CD1c-positive myeloid dendritic cell (primary cell): ENCODE data around the gene EP300.
A peak's percentile ranks its signal among the peaks of the same experiment; 100 is the strongest.

Experiments
- DNase-seq: peaks from one replicate; pipeline ENCODE4 v3.0.0-alpha.2; 2016; ENCODE audit errors: extremely low spot score

The EP300 gene

DNA sequence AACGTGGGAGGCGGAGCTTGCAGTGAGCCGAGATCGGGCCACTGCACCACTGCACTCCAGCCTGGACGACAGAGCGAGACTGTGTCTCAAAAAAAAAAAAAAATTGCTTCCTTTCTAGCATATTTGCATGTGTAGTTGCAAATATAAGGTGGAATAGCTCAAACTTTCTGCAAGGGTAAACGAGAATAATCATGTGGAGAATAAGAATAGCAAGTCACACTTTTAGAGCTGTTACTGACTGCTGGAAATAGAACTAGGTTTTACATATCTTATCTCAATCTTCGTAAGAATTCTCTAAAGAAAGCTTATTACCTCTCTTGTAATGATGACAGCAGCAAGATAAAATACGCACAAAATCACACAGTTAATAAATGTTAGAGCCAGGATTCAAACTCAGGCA is 114.3 kb downstream of the EP300 start:
- DNase-seq, result no peak

DNA sequence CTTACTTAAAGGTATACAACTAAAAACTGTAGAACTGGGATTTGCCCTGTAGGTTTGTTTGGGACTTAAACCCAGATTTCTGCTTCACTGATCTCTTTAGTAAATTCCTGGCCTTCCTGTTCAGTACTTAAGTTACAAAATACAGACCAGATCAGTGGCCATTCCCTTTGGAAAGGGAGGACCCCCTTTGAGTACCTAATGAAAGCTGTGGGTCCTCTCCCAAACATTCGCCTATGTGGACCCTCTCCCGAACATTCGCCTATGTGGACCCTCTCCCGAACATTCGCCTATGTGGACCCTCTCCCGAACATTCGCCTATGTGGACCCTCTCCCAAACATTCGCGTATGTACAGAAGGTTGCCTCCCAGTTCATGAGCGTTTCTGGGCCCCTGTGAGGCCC is 123.0 kb downstream of the EP300 start:
- no peak for DNase-seq

DNA sequence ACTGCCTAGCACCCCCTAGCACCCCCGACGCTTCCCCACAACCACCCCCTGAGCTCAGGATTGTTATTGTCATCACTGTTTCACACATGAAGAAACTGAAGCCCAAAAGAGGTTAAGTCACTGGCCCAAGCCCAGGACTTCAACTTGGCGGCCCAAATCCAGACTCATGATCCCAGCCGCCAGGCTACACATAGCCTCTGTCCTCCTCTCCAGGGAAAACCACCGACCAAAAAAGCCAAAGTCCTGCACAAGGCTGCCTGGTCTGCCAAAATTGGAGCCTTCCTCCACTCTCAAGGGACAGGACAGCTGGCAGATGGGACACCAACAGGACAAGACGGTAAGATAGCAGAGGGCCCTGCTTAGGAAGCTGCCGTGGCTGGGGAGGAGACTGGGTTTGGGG is 123.5 kb downstream of the EP300 start:
- no peak for DNase-seq

DNA sequence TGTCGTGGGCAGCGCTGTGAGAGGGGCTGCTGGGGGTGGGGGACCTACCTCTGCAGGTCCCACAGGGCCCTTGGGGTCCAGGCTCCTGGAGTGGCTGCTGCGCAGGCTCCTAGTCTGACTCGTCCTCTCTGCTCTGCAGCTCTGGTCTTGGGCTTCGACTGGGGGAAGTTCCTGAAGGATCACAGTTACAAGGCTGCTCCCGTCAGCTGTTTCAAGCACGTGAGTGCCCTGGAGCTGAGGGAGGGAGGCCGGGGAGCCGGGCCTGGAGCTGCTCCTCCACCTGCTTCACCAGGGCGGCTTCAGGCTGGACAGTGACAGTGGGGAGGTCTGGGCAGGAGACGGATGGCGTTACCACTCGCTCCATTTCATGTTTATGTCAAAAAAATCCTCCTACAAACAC is 124.6 kb downstream of the EP300 start:
- DNase-seq, result no peak

DNA sequence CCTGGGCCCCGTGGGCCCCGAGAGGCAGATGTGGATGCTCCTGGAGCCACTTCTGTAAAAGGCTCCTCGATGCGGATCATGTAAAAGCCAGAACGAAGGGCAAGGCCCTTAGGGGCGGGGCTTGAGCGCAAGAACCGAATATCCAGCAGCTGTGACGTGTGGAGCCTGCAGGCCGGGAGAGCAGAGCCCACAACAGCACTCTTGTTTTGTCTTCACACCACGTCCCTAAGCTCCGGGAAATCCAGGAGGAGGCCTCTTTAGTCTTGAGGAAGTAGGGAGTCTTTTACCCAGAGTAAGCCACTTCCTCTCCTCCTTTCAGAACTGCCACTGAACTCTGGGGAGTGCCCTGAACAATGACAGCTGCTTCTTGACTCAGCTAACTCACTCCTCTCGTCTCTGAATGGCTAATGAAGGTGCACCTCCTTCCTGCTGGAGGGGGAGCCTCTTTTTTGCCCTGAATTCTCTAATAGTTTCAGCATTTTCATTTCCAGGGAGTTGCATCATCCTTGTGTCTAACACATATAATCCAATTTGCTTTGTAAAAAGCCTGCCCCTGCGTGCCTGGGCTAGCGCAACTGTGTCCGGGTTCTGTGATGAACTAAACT is 125.3 kb downstream of the EP300 start:
- peak; percentile 89 for DNase-seq

DNA sequence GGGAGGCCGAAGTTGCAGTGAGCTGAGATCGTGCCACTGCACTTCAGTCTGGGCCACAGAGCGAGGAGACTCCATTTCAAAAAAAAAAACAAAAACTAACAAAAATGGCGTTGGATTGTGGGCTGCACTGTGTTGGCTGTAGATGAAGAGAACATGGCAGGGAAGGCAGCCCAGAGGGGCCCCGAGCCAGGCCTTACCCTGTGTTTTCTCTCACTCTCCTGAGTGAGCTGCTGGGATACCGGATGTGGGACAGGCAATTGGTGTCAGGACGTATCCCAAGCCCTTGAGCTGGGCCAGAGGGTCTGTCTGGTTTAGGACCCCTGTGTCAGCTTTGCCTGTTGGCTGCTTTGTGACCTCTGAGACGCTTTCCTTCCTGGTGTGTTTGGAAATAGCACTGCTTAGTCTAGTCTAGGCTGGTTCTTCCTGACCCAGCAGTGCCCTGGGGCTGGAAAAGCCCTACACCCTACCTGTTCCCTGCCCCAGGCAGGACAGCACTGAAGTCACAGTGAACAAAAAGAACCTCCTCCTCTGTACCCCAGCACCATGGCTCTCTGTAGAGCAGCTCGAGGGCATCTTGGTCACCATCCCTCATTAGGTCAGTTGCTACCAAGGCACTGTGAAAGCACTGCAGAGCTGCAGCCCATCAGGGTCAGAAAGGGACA is 130.6 kb downstream of the EP300 start:
- DNase-seq, result no peak

DNA sequence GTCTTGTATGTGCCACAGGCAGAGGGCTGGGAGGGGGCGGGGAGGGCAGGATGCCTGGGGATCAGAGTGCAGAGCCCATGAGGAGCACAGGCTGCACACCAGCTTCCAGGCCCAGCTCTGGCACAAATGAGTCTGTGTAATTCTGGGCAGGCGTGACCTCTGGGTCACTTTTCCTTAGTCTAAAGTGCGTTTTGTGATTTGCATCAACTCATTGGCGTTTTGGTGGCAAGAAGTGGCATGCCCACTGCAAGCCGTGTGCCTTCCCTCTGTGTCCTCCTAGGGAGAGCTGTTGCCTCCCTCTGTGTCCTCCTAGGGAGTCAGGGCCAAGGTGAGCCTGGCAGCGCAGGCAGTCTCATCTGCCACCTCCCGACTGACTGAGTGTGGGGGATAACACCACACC is 131.1 kb downstream of the EP300 start:
- DNase-seq, result no peak

DNA sequence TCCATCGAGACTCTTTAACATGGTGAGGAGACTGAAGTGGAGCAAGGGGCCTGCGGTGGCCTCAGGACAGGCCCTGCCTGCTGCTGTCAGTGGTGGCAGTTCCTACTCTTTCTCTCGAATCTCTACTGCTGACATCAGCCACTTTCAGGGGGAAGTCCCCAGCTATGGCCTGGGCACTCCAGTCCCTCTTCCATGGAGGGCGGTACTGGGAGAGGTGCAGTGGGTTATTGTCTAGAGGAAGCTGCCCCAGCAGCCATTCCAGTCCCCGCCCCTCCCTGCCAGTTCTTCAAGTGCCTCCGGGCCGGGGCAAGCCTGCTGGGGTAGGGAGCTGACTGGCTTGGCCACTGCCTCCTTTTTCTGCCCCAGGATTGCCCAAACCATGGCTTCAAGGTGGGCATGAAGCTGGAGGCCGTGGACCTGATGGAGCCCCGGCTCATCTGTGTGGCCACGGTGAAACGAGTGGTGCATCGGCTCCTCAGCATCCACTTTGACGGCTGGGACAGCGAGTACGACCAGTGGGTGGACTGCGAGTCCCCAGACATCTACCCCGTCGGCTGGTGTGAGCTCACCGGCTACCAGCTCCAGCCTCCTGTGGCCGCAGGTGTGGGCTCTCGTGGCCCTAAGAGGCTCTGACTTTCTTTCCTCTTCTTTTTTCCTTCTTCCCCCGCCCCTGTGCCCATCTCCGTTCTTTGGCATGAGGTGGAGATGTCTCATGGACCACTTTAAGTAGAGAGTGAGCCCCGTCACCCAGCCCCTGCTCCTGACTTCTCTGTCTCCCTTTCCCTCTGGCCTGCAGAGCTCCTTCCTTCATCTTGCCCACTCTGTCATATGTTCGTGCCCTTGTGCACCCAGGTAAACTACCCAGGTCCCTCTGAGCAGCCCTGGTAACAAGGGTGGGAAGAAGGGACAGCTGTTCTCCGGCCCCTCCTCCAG is 134.6 kb downstream of the EP300 start:
- peak; percentile 69 for DNase-seq

DNA sequence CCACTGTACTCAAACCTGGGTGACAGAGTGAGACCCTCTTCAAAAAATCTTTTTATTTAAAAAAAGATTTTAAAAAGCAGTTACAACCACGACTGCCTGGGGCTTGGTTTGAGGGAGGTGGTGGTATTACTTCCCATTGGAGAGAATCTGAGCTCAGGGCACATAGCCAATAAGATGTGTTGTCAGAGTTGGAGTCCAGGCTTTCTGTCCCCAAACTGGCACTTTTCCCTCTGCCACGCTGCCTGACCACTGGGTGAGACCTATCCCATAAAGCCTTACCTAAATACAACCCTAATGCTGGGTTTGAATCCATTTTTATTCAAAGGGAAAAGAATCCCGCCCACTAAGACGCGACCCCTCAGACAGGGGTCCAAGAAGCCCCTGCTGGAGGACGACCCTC is 136.8 kb downstream of the EP300 start:
- no peak for DNase-seq
